ENCODE results near the gene CHST7. TPM values are rescaled to one million over a fixed set of nuclear protein-coding genes. Genes with fewer than 3 reads are reported as not detected.

The CHST7 gene
- total and polyA plus RNA-seq, 2 donors (not counting 1 experiment from before 2014, with no cell fraction given): 1.3 to 2.6 TPM

DNA sequence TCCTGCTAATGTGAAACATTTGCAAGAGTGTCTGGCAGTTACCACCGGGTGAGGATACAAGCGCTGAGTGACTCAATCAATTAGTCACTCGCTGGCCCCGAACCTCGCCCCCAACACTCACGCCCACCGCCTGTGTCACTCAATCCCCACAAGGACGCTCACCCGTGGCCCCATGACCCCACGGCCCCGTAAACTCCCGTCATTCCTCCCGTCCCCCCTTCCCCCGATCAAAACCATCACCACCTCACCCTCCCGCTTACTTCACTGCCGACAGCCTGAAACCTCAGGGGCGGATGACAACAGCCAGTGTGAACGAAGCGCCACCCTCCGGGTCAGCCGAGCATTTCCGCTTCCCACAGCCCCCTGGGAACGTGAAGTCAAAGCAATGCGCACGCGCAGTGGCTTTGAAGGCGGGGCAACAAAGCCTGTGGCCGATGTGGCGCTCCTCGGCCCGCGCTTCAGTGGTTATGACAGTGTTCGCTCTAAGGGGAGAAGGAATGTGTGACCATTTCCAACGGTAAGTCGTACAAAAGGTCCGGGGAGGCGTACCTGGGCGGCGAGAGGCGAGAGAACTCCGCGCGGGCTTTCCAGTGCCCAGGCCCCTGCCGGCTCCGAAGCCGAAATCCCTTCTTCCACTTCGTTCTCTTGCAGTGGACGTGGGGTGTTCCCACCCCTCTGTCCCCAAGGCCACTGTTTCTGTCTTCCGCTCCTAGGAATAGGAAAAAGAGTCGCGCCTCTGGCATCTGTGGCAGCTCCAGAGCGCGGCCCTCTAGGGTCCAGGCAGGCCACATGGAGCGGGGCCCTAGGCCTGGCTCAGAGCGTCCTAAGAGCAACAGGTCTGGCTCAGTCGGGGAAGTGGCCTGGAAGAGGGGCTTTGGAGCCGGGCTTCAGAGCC is 28.2 kb upstream of the CHST7 start, which contains the start of gene ZNF674:
Gene ZNF674 (minus strand): TSS at position 311 of the 895 bp plus-strand sequence. CDS start 3,334 bp downstream, outside the sequence.
- Mint-ChIP-seq H3K27ac (peak within 1 kb of the TSS; percentile 95), H3K27me3 (no peaks in the 10 kb centered on the region), H3K4me1 (peaks cover 28% of the 10 kb centered on the region), H3K9me3 (ENCODE audit: insufficient read depth) (no peaks in the 10 kb centered on the region), H3K4me3 (peak within 1 kb of the TSS; percentile 92)
- WGBS (ENCODE audit: insufficient coverage): 0% methylated on average over 18 of the region's 57 CpGs
- Histone ChIP-seq H2AFZ (ENCODE audit: insufficient read depth, low read depth, low read length, poor library complexity, severe bottlenecking) (peak within 1 kb of the TSS; percentile 82), H4K20me1 (ENCODE audit: control insufficient read depth, insufficient read depth, low read length, poor library complexity, severe bottlenecking) (no peaks in the 10 kb centered on the region), H3K4me2 (replicated peaks; ENCODE audit: low read depth, low read length, poor library complexity, severe bottlenecking) (peak within 1 kb of the TSS; percentile 79), H3K79me2 (ENCODE audit: control insufficient read depth, insufficient read depth, low read length) (peaks cover 11% of the 10 kb centered on the region), H3K27me3 (replicated peaks in 1 of 4; ENCODE audit: control extremely low read depth in 1 of 4, control insufficient read depth in 3 of 4, insufficient read depth in 4 of 4, low read length in 3 of 4) (no peaks in the 10 kb centered on the region), H3K36me3 (replicated peaks in 1 of 2; ENCODE audit: control extremely low read depth in 1 of 2, control insufficient read depth in 1 of 2, extremely low read depth in 1 of 2, insufficient read depth in 2 of 2, low read length in 1 of 2) (no peaks in the 10 kb centered on the region), H3K4me1 (ENCODE audit: control insufficient read depth in 2 of 2, insufficient read depth in 2 of 2, low read length in 2 of 2) (peaks cover 5 to 17% of the 10 kb centered on the region in 2 donors), H3K27ac (ENCODE audit: low read length in 2 of 2) (peak within 1 kb of the TSS; percentile 64 to 81), H3K9ac (ENCODE audit: low read length) (peak within 1 kb of the TSS; percentile 83), H3K4me3 (ENCODE audit: control extremely low read depth in 1 of 5, extremely low read depth in 1 of 5, insufficient read depth in 1 of 5, low read depth in 2 of 5, low read length in 4 of 5) (peak within 1 kb of the TSS; percentile 46 to 81 (median 76)), H3K9me3 (ENCODE audit: control extremely low read depth in 1 of 3, control insufficient read depth in 2 of 3, insufficient read depth in 1 of 3, low read length in 2 of 3) (no peaks in the 10 kb centered on the region)
- ChIA-PET POLR2A (no interaction called here), CTCF (no interaction called here)
- intact Hi-C loops (cut with micrococcal nuclease): loop anchor here (1.0 to 2.0 kb wide), 3 partner anchors 17 to 98 kb away; no protein-coding TSS in a partner anchor
- ATAC-seq (ENCODE audit: low read depth) (peak; percentile 93), DNase-seq (peak; percentile 93)
- TF ChIP-seq, protein P1, sequence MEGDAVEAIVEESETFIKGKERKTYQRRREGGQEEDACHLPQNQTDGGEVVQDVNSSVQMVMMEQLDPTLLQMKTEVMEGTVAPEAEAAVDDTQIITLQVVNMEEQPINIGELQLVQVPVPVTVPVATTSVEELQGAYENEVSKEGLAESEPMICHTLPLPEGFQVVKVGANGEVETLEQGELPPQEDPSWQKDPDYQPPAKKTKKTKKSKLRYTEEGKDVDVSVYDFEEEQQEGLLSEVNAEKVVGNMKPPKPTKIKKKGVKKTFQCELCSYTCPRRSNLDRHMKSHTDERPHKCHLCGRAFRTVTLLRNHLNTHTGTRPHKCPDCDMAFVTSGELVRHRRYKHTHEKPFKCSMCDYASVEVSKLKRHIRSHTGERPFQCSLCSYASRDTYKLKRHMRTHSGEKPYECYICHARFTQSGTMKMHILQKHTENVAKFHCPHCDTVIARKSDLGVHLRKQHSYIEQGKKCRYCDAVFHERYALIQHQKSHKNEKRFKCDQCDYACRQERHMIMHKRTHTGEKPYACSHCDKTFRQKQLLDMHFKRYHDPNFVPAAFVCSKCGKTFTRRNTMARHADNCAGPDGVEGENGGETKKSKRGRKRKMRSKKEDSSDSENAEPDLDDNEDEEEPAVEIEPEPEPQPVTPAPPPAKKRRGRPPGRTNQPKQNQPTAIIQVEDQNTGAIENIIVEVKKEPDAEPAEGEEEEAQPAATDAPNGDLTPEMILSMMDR (IDR thresholded peaks at IDR 0.05): no peak
- no peak for TF ChIP-seq EZH2 (IDR thresholded peaks at IDR 0.05; ENCODE audit: borderline replicate concordance, insufficient read depth, low read depth, low read length, poor library complexity, severe bottlenecking)

DNA sequence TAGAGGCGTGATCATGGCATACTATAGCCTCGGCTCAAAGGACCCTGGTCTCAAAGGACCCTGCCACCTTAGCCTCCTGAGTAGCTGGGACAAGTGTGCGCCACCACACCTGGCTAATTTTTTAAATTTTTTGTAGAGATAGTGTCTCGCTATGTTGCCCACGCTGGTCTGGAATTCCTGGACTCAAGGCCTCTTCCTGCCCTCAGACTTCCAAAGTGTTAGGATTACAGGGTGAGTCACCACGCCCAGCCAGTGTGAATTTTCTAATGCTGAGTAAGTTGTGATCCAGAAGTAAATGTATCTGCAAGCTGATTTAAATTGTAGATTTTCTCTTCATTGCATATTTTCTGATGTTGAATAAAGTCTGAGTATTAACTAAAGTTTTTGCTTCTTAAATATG is 25.7 kb upstream of the CHST7 start:
- no peak overlapping the region for H3K4me3 ChIP-seq (ENCODE audit: control extremely low read depth in 1 of 5, extremely low read depth in 1 of 5, insufficient read depth in 1 of 5, low read depth in 2 of 5, low read length in 4 of 5)
- Mint-ChIP-seq H3K4me1 (peaks cover 28% of the 10 kb centered on the region), H3K27me3 (no peaks in the 10 kb centered on the region), H3K9me3 (ENCODE audit: insufficient read depth) (no peaks in the 10 kb centered on the region), H3K4me3 (no peak overlapping the region), H3K27ac (no peak overlapping the region)
- H3K9ac ChIP-seq (ENCODE audit: low read length): no peak overlapping the region
- ATAC-seq (ENCODE audit: low read depth): no peak
- no peaks in the 10 kb centered on the region for H4K20me1 ChIP-seq (ENCODE audit: control insufficient read depth, insufficient read depth, low read length, poor library complexity, severe bottlenecking)
- no peak overlapping the region for H3K27ac ChIP-seq (ENCODE audit: low read length in 2 of 2)
- WGBS (ENCODE audit: insufficient coverage): 100% methylated on average over 2 of the region's 6 CpGs
- no peak overlapping the region for H3K4me2 ChIP-seq (replicated peaks; ENCODE audit: low read depth, low read length, poor library complexity, severe bottlenecking)
- no peaks in the 10 kb centered on the region for H3K36me3 ChIP-seq (replicated peaks in 1 of 2; ENCODE audit: control extremely low read depth in 1 of 2, control insufficient read depth in 1 of 2, extremely low read depth in 1 of 2, insufficient read depth in 2 of 2, low read length in 1 of 2)
- DNase-seq: no peak
- ChIA-PET POLR2A (no interaction called here), CTCF (no interaction called here)
- TF ChIP-seq, protein P1 (IDR thresholded peaks at IDR 0.05): no peak
- TF ChIP-seq EZH2 (IDR thresholded peaks at IDR 0.05; ENCODE audit: borderline replicate concordance, insufficient read depth, low read depth, low read length, poor library complexity, severe bottlenecking): no peak
- H2AFZ ChIP-seq (ENCODE audit: insufficient read depth, low read depth, low read length, poor library complexity, severe bottlenecking): no peak overlapping the region
- peaks cover 11% of the 10 kb centered on the region for H3K79me2 ChIP-seq (ENCODE audit: control insufficient read depth, insufficient read depth, low read length)
- no peaks in the 10 kb centered on the region for H3K27me3 ChIP-seq (replicated peaks in 1 of 4; ENCODE audit: control extremely low read depth in 1 of 4, control insufficient read depth in 3 of 4, insufficient read depth in 4 of 4, low read length in 3 of 4)
- intact Hi-C loops (cut with micrococcal nuclease): no loop called here
- peaks cover 5 to 17% of the 10 kb centered on the region in 2 donors for H3K4me1 ChIP-seq (ENCODE audit: control insufficient read depth in 2 of 2, insufficient read depth in 2 of 2, low read length in 2 of 2)
- H3K9me3 ChIP-seq (ENCODE audit: control extremely low read depth in 1 of 3, control insufficient read depth in 2 of 3, insufficient read depth in 1 of 3, low read length in 2 of 3): no peaks in the 10 kb centered on the region
